SK-MEL-5 (cell line): Measurements from ENCODE around the gene OTUD1. TPM values are rescaled to one million over a fixed set of nuclear protein-coding genes. Genes with fewer than 3 reads are reported as not detected.
"Not testable (repeated sequence)": the region's sequence is repeated elsewhere in the genome, so short reads cannot be mapped to it uniquely, and the experiment has no call there.

Source experiments
- DNase-seq: peaks from one replicate; pipeline ENCODE4 v3.0.0-alpha.2; 2016; ENCODE audit warnings: low read depth, low spot score
- in situ Hi-C: cut with HindIII; loops from 2 replicates; pipeline ENCODE4 v1.10.0; 2016; ENCODE audit warnings: low sequenced_read_pairs, high pct_unique_total_duplicates, low pct_unique_long_range_greater_than_20kb
- polyA plus RNA-seq, 2 experiments: library from polyadenylated mRNA; depleted of rRNA; stranded (reverse); fragments of >200 nt; gene quantifications; 2 replicates each; pipeline ENCODE4 v1.2.3, GENCODE V29; 2015
- total RNA-seq: library from RNA; depleted of rRNA; stranded (reverse); fragments of >200 nt; shearing (Covaris generic); gene quantifications from 2 replicates; pipeline ENCODE4 v1.2.3, GENCODE V29; 2014; rRNA removed

The OTUD1 gene
- 5.1 and 5.4 TPM in 2 replicates for total RNA-seq
- 5.1 and 7.1 TPM in 2 replicates for polyA plus RNA-seq (2015; cell fraction: cytosol; rRNA removed)
- 3.2 and 4.7 TPM in 2 replicates for polyA plus RNA-seq (2015; cell fraction: nucleus; rRNA removed)

- in situ Hi-C loops, result no loop called here
Observed at GRCh38 chr10:23438547-23439451, at the start of gene OTUD1. OTUD1 (plus strand) TSS chr10:23439075; CDS start chr10:23439458, 383 bp downstream.

GRCh38 chr10:23390408-23390807 lies 48.5 kb upstream of the OTUD1 start:
- in situ Hi-C loops, DNase-seq: not testable (repeated sequence)

More at GRCh38 chr10:23438547-23439451, at the start of gene OTUD1:
- DNase-seq, result peak; percentile 86

- no peak for DNase-seq
- in situ Hi-C loops, result no loop called here
Observed at GRCh38 chr10:23390809-23391208, 48.1 kb upstream of the OTUD1 start.

GRCh38 chr10:23391821-23392220 lies 47.1 kb upstream of the OTUD1 start:
- DNase-seq, result no peak
- in situ Hi-C loops, result no loop called here

GRCh38 chr10:23395017-23395416 lies 43.9 kb upstream of the OTUD1 start:
- no peak for DNase-seq
- in situ Hi-C loops, result no loop called here

GRCh38 chr10:23396695-23397094 lies 42.2 kb upstream of the OTUD1 start:
- in situ Hi-C loops, result no loop called here
- no peak for DNase-seq

GRCh38 chr10:23399701-23400144 lies 39.2 kb upstream of the OTUD1 start:
- in situ Hi-C loops, result no loop called here
- DNase-seq, result no peak

- DNase-seq, result no peak
- in situ Hi-C loops, result no loop called here
Observed at GRCh38 chr10:23402856-23403255, 36.0 kb upstream of the OTUD1 start.

GRCh38 chr10:23403278-23403677 lies 35.6 kb upstream of the OTUD1 start:
- DNase-seq, result no peak
- in situ Hi-C loops, result no loop called here

GRCh38 chr10:23403719-23404118 lies 35.2 kb upstream of the OTUD1 start:
- in situ Hi-C loops, result no loop called here
- DNase-seq, result no peak

- in situ Hi-C loops, result no loop called here
- DNase-seq, result no peak
Observed at GRCh38 chr10:23404461-23404980, 34.4 kb upstream of the OTUD1 start.

- no peak for DNase-seq
- in situ Hi-C loops, result no loop called here
Observed at GRCh38 chr10:23405540-23405939, 33.3 kb upstream of the OTUD1 start.

GRCh38 chr10:23406409-23406808 lies 32.5 kb upstream of the OTUD1 start:
- in situ Hi-C loops, result no loop called here
- no peak for DNase-seq

GRCh38 chr10:23408330-23408976 lies 30.4 kb upstream of the OTUD1 start:
- DNase-seq, result peak; percentile 3

GRCh38 chr10:23412223-23412622 lies 26.7 kb upstream of the OTUD1 start:
- DNase-seq, result no peak
- in situ Hi-C loops, result no loop called here

More at GRCh38 chr10:23408330-23408976, 30.4 kb upstream of the OTUD1 start:
- in situ Hi-C loops, result no loop called here

GRCh38 chr10:23413629-23414089 lies 25.2 kb upstream of the OTUD1 start:
- in situ Hi-C loops, result no loop called here
- DNase-seq, result no peak

- DNase-seq, result no peak
- in situ Hi-C loops, result no loop called here
Observed at GRCh38 chr10:23414658-23415057, 24.2 kb upstream of the OTUD1 start.

GRCh38 chr10:23417254-23417653 lies 21.6 kb upstream of the OTUD1 start:
- DNase-seq, result peak; percentile 10
- in situ Hi-C loops, result no loop called here
